ENCODE results near the gene CORO2A.

DNA sequence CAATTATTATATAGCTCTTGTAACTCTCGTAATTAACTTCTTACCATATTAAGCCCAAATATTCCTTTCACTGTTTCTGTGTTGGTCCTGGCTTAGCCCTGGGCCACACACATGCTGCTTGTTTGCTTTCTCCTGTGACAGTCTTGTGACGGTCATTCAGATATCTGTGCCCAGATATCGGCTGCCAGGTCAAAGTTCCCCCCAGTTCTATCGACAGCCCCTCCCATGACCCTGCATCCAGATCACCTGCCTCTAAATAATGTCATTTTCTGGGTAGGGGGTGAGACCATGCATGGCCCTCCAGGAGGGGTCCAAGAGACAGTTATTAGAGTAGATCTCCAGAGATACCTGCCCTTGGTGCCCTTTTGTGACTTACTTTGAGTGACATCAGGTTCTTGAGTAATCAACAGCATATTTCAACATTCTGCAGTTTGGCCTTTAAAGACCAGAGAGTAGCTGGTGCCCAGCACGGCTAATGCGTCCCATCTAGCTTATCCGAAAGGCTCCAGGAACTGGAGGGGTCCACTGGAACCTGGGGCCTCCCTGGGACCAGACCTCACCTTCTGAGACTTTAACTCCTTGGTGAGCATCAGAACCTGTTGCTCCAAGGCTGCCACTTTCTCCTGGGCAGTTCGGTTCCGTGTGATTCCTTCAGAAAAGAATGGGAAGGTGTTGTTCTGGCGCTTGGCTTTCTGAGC, 36.1 kb upstream of the CORO2A start:
- TF ChIP-seq, protein P1, sequence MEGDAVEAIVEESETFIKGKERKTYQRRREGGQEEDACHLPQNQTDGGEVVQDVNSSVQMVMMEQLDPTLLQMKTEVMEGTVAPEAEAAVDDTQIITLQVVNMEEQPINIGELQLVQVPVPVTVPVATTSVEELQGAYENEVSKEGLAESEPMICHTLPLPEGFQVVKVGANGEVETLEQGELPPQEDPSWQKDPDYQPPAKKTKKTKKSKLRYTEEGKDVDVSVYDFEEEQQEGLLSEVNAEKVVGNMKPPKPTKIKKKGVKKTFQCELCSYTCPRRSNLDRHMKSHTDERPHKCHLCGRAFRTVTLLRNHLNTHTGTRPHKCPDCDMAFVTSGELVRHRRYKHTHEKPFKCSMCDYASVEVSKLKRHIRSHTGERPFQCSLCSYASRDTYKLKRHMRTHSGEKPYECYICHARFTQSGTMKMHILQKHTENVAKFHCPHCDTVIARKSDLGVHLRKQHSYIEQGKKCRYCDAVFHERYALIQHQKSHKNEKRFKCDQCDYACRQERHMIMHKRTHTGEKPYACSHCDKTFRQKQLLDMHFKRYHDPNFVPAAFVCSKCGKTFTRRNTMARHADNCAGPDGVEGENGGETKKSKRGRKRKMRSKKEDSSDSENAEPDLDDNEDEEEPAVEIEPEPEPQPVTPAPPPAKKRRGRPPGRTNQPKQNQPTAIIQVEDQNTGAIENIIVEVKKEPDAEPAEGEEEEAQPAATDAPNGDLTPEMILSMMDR (IDR thresholded peaks at IDR 0.05): no peak
- TF ChIP-seq POLR2AphosphoS5 (IDR thresholded peaks at IDR 0.05; ENCODE audit: insufficient read depth in 1 of 2, low read depth in 1 of 2) (no peak), POLR2A (IDR thresholded peaks at IDR 0.05) (no peak)

Data from vagina (tissue), 2 donors.